HCEC 1CT (cell line): ENCODE results near the gene RNF14.

Source experiments
- DNase-seq: peaks from one replicate; pipeline ENCODE4 v3.0.0-alpha.2; 2017

RNF14 gene

GRCh38 chr5:141949511-141949910 lies 19.4 kb upstream of the RNF14 start:
- no peak for DNase-seq

- no peak for DNase-seq
Observed at GRCh38 chr5:141950207-141951005, 18.5 kb upstream of the RNF14 start.

- DNase-seq: no peak
Observed at GRCh38 chr5:141951332-141951781, 17.5 kb upstream of the RNF14 start.

GRCh38 chr5:141952020-141952419 lies 16.9 kb upstream of the RNF14 start:
- no peak for DNase-seq

- DNase-seq: no peak
Observed at GRCh38 chr5:141954194-141954593, 14.7 kb upstream of the RNF14 start.

- DNase-seq: no peak
Observed at GRCh38 chr5:141957367-141957996, 11.4 kb upstream of the RNF14 start.

GRCh38 chr5:141958113-141958512 lies 10.8 kb upstream of the RNF14 start, which contains the start of gene PCDH12:
Gene PCDH12, minus strand, starts transcription at chr5:141958202. Its CDS starts 351 bp downstream, at chr5:141957851.
- no peak for DNase-seq

GRCh38 chr5:141958546-141959172 lies 10.2 kb upstream of the RNF14 start:
- DNase-seq: peak; percentile 9

- no peak for DNase-seq
Observed at GRCh38 chr5:141960018-141960417, 8.9 kb upstream of the RNF14 start.

- peak; percentile 75 for DNase-seq
Observed at GRCh38 chr5:141960449-141961323, 8.2 kb upstream of the RNF14 start.

GRCh38 chr5:141961466-141961865 lies 7.4 kb upstream of the RNF14 start:
- no peak for DNase-seq

- no peak for DNase-seq
Observed at GRCh38 chr5:141963701-141964100, 5.2 kb upstream of the RNF14 start.

- no peak for DNase-seq
Observed at GRCh38 chr5:141965071-141965470, 3.8 kb upstream of the RNF14 start.

- DNase-seq: no peak
Observed at GRCh38 chr5:141966275-141966962, 2.5 kb upstream of the RNF14 start.

GRCh38 chr5:141966963-141967333 lies 2.0 kb upstream of the RNF14 start:
- no peak for DNase-seq

- DNase-seq: peak; percentile 25
Observed at GRCh38 chr5:141969783-141970771, 1.2 kb downstream of the RNF14 start.

- DNase-seq: peak; percentile 81
Observed at GRCh38 chr5:141973871-141974595, 5.1 kb downstream of the RNF14 start.

- no peak for DNase-seq
Observed at GRCh38 chr5:141976176-141976575, 7.3 kb downstream of the RNF14 start.

- no peak for DNase-seq
Observed at GRCh38 chr5:141978389-141978788, 9.5 kb downstream of the RNF14 start.

GRCh38 chr5:141982626-141983025 lies 13.7 kb downstream of the RNF14 start:
- no peak for DNase-seq
